ENCODE results near the gene SYNJ2. TPM values are rescaled to one million over a fixed set of nuclear protein-coding genes. Genes with fewer than 3 reads are reported as not detected.

Gene SYNJ2
- total RNA-seq, 2 donors from 2014 or later, result 10.2 to 23.4 TPM

DNA sequence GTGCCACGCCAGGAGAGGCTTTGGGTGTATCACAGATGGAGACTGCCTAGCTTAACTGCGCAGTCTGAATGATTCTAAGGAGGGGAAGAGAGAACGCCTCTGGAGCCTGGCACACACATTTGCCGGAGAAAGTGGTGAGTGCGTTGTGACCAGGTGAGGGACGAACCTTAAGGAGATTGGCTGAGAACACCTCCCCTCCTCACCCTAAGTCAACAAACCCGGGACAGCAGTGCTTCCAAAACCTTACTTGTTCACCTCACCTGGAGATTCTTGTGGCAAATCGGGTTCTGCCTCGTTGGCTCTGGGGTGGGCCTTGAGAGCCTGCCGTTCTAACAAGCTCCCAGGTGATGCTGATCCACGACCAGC lies 9.4 kb downstream of the SYNJ2 start:
- ATAC-seq (no peak), DNase-seq (peak; percentile 7)
- intact Hi-C loops (cut with DNase I), result no loop called here

DNA sequence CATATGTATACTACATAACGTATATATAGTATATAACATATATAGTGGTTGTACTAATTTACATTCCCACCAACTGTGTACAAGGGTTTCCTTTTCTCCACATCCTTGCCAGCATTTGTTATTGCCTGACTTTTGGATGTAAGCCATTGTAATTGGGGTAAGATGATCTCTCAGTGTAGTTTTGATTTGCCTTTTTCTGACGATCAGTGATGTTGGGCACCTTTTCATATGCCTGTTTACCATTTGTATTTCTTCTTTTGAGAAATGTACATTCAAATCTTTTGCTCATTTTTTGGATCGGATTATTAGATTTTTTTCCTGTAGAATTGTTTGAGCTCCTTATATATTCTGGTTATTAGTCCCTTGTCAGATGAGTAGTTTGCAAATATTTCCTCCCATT lies 11.4 kb downstream of the SYNJ2 start:
- no peak for ATAC-seq
- intact Hi-C loops (cut with DNase I), result no loop called here

DNA sequence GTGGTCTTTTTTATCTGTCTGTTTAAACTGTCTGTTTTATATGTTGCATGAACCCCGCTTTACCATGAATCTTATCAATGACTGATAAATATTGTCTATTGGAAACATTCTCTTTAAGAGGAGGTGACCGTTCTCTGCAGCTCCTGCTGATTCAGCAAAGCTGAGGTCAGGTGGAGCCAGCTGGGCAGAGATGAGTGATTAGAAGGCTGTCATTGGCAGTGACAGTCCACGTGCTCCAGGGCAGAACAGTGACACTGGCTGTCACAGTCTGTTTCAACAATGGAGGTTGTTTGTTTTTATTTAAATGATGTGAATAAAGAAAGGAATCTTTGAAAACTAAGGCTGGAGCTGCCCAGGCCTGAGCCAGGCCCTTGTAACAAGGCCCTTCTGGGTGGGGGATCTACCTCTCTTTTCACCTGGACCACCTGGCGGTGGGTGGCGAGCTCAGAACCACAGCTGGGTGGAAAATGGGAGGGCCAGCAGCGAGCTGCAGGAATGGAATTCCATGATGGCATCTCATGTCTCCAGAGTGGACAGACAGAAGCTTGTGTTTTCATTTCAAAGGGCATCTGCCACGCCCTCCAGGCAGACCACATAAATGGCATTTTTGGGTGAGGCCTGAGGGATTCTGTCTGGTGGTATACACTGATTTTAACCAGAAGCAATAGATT lies 12.6 kb downstream of the SYNJ2 start:
- intact Hi-C loops (cut with DNase I), result no loop called here
- DNase-seq (peak; percentile 2), ATAC-seq (no peak)

More for the DNA sequence above, 11.4 kb downstream of the SYNJ2 start:
- no peak for DNase-seq

DNA sequence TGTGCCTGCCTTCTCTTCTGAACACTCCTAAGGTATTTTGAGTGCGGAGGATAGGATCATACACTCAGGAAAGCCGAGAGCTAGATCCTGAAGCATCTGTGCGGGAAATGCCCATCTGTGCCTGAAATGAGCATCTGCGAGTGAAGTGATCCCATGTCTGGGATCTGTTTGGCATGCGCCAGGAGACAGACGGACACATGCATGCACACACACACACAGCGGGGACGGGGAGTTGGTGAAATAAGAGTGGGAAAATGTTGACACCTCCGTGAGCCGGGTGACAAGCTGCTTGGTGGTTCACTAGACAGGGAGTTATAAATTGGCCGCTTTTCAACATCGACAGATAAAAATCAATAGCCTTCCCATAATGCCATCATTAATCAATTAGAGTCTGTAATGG lies 13.8 kb downstream of the SYNJ2 start:
- no peak for ATAC-seq
- DNase-seq, result peak; percentile 7
- intact Hi-C loops (cut with DNase I), result no loop called here

DNA sequence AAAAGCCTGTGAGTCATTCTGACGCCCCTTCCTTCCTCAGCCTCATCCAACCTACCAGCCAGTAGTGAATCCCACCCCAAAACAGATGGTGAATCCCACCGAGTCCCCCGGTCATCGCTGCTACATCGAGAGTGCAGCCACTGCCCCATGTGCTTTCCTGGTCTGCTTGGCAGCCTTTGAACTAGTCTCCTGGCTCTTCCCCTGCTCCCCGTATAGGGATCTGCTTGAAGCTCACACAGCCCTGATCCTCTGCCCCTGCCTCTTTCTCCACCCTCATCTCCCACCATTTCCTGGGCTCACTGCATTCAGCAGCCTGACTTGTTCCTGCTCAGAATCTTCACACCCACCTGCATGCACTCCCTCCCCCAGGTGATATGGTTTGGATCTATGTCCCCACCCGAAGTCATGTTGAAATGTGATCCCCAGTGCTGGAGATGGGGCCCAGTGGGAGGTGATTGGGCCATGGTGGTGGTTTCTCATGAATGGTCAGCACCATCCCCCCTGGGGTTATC lies 14.6 kb downstream of the SYNJ2 start:
- no peak for ATAC-seq
- intact Hi-C loops (cut with DNase I), result no loop called here
- DNase-seq, result no peak

DNA sequence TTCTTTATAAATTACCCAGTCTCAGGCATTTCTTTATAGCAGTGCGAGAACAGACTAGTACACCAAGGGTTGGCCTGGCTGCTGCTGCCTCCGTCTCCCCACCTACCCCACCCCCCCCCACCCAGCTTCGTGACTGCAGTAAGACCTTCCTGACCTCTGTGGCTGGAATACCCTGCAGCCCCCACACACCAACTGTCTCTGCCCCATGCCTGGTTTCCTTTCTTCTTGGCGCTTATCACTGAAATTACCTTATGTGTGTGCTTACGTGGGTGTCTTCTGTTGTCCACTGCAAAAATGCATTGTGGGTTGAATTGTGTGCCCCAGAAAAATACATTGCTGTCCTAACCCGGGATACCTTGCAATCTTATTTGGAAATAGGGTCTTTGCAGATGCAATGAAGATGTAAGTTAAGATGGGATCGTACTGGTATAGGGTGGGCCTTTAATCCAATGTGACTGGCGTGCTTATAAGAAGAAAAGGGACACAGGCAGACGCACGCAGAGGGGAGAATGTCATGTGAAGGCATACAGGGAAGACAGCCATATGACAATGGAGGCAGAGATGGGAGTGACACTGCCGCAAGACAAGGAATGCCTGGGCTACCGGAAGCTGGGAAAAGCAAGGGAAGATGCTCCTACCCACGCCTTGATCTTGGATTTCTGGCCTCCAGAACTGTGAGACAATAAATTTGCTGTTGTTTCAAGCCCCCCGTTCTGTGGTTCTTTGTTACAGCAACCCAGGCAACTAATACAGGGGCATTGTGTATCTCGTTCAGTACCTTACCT lies 15.4 kb downstream of the SYNJ2 start:
- intact Hi-C loops (cut with DNase I), result no loop called here
- no peak for ATAC-seq
- no peak for DNase-seq

DNA sequence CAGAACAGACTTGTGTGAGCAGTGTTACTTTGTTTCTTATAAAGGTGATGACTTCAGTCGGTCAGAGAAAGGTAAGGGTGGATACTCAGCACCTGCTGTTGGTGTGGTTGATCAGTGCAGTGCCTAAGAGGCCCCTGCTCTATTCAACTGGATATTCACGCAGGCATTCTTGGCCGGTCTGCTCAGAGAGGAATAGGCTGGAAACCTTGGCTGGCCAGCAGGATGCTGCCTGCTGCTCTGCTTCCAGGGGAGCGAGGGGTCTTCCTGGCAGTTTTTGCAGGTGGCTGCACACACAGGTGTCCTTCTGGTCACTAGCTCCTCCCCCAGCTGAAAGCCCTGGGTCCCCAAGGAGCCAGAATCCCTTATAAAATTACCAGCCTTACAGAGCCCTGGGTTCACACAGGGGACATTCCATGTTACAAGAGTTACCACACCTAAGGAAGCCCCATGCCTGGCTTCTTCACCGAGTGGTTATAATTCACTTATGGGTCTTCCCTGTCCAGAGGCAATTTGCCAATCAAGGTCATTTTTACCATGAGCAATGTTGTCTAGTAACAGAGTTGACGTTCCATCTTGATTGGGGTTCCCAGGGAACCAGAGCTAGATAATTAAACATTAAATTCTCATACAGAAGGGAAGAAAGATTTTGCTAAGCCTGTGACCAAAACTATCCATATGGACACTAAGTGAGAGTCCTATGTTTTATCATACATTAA lies 16.4 kb downstream of the SYNJ2 start:
- ATAC-seq (no peak), DNase-seq (peak; percentile 6)
- intact Hi-C loops (cut with DNase I), result no loop called here

DNA sequence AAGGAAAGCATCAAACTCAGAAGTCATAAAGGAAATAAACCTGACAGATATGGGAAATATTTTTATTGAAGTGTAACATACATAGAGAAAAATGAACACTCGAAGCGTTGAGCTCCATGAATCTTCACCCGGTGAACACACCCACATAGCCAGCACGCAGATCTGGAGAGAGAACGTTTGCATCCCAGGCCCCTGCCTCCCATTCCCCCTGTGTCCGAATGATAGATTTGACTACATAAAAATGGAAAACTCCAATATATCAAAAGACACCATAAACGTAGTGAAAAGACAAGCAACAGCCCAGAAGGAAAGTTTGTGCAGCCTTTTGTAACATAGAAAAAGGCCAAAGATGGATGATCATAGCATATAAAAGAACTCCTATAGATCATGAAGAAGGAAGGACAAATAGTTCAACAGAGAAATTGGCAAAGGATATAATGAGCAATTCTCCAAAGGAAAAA lies 17.1 kb downstream of the SYNJ2 start:
- intact Hi-C loops (cut with DNase I), result no loop called here
- ATAC-seq (no peak), DNase-seq (no peak)

DNA sequence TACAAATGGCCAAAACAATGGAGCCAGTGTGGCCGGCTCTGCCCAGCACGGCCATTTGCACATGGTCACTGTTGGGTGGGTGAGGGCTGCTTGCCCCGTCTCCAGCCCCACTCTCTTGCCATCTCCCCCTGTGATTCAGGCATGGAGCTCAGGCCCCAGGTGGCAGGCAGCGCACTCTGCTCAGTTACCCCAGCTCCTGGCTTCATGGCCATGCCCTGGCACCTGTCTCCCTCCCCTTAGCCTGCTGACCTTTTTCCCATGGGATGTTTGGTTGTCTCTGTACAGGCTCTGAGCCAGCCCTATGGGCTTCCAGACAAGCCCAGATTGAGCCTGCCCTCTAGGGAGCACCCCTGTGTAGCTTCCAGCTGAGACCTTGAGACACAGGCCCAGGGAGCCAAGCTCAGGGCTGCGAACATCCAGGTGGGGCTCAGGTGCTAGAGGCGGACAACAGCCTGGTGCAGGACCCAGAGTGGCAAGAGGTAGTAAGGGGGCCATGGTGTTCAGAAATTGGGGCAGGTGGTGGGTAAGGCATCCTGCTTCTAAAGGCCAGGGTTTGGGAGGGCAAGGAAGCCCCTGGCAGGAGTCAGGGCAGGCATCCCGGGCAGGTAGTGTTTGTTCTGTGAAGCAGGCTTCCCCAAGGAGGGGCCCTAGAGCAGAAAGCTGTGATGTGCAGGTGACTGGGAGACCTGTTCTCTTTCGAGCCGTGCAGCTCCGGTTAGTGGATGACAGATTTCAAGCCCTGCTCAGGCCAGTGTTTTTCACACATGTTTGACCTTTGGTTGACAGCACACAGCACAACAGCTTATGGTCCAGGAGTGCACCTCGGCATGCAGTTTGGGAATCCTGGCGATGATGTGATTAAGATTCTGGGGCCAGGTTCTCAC lies 17.7 kb downstream of the SYNJ2 start:
- intact Hi-C loops (cut with DNase I), result no loop called here
- no peak for ATAC-seq
- peak; percentile 17 for DNase-seq

DNA sequence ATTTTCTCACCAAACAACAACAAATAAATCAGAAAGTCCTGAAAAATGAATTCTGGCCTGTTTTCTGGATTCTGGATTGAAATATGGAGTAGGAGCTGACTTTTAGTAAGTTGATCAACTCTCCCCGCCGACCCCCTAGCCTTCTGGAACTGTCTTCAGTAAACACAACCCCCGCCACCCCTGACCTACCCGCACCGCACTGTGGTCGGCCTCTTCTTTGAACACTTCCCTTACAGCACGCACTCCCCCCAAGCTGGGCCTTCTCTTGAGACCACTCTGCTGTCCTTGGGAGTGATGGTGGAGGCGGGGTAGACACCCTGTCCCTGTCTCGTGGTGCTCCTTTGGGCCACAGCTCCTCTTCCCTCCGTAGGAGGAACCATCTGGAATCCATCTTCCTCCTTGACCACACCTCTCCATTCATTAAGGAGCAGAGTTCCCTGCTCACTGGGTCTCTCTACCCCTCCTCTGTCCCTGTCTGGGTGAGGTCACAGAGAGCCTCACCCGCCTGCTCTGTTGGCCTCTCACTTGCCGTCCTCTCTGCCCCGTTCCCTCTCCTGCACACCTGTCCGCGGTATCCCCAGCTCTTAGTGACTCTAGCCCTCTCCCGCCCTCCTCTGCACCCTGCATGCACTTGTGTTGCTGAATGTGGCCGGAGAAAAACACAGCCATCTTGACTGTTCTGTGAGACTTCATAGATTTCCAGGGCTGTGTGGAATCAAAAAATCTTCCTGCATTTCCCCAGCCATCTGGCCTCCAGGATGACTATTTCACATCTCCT lies 19.1 kb downstream of the SYNJ2 start:
- intact Hi-C loops (cut with DNase I), result no loop called here
- peak; percentile 22 for DNase-seq
- no peak for ATAC-seq

DNA sequence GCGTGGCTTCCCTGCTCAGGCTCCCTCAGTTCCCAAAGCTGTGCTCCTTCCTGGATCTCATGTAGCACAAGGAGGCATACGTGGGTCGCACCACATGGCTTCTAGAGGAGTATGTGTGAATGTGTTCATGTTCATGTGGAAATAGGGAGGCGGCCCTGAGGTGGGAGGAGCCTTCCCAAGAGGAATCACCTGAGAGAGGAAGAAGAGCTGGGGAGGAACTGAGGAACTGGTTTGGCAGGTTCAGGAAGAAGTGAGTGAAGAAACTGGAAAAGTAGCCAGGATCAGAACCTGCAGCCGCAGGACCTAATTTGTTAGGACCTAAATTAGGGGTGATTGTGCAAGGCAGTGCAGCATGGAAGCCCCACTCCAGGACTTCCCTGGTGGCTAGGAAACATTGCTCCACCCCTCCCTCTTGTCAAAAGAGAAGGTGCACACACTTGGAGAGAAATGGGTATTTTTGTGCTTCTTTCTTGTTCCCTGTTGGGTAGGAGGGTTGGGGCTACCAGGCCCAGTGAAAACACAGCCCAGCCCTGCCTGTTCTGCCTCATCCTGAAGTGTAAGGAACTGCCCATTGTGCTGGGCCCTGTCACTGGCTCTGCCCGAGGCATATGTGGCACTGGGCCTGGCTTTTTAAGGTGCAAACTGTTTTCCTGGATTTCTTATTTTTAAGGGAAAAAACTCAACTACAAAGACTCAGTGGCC lies 20.7 kb downstream of the SYNJ2 start:
- DNase-seq (peak; percentile 13), ATAC-seq (peak in 1 of 2 donors; percentile 6)
- intact Hi-C loops (cut with DNase I), result no loop called here

DNA sequence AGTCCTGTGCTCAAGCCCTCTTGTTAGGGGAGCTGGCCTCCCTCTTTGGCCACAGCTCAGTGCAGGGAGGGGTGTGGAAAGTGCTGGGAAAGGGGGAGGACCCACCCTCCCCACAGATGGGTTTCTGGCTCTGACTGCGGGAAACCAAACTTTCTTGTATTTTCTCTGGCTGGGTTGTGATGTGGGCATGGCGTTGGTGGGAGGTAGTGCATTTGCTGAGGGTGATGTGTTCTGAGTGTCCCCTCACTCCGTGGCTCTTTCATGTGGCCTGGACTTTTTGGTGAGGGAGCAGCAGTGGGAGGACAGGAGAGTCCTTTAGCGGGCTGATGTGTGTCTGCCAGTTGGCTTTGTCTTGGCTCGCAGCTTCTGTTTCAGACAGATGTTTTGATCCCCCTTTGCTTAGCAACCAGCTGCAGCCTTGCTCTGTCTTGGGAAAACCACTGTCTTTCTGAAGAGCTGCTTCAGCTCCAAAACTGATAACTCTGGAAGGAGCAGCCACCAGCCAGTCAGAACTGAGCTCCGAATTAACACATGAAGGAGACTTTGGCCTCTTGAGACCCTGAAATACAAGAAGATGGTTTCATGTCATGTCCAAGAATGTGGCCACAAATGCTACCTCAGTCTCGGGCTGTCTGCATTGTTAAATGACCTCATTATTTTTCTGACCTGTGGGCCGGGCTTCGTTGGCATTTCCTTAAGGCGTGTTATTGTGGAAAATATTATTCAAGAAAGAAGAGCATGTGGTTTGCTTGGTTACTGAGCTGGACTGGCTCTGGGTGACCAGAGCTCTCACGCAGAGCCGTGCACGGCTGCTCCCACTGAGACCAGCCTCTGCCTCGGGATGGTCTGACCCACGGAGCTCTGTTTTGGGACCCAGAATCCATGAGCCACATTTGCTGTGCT lies 21.5 kb downstream of the SYNJ2 start:
- ATAC-seq (peak; percentile 79 to 81), DNase-seq (peak; percentile 61)
- intact Hi-C loops (cut with DNase I), result no loop called here

DNA sequence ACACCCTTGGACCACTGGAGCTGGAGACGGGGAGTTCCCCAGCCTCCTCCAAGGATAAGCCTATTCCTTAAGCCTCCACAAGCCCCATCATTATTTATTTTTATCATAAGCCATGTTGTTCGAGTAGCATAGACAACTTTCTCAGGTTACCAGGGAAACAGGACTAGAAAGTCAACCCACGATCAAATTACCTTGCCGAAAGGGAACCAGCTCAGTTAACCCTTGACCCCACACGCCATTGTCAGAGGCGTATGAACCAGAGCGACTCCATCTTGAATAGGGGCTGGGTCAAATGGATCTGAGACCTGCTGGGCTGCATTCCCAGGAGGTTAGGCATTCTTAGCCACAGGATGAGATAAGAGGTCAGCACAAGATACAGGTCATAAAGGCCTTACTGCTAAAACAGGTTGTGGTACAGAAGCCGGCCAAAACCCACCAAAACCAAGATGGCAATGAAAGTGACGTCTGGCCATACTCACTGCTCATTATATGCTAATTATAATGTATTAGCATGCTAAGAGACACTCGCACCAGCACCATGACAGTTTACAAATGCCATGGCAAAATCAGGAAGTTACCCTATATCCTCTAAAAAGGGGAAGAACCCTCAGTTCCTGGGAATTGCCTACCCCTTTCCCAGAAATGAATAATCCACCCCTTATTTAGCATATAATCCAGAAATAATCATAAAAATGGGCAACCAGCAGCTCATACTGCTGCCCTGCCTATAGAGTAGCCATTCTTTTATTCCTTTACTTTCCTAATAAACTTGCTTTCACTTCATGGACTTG lies 22.4 kb downstream of the SYNJ2 start:
- ATAC-seq, result peak in 1 of 2 donors; percentile 3
- DNase-seq, result no peak
- intact Hi-C loops (cut with DNase I), result no loop called here

DNA sequence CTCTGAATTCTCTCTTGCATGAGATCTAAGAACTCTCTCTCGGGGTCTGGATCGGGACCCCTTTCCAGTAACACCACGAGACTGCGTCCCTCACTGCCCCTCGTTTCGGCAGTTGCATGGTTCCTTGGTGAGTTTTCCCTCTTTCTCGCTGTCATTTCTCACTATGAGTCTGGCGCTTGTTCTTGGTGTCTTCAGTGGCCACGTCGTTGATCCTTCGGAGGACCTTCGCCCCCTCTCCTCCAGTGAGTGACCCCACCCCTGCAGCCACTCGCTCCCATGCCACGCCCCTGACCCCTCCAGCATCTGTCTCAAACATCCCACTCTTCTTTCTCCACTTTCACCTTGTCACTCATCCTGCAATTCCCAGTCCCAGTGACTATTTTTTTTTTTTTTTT lies 23.0 kb downstream of the SYNJ2 start:
- ATAC-seq, result no peak
- no peak for DNase-seq
- intact Hi-C loops (cut with DNase I), result no loop called here

DNA sequence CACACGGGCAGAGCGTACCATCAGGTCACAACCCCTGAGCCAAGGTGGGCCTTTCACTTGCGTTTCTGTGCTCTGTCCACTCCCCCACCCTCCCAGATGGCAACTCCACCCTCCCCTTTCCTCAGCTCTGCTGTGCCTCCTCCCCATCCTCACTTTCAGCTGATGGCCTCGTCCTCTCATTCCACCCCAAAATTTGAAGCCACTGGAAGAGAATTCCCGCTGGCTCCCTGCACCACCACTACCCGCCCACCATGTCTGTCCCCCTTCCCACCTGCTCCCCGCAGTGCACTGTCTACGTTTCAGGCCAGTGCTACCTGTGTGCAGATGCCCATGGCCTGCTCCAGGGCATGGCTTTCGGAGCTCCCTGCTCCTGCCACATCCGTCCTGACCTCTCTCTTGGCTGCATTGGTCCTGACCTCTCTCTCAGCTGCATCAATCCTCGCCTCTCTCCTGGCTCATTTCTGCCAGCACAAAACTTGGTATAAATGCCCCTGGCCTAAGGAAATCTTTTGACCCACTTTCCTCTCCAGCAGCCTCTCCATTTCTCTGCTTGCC lies 24.0 kb downstream of the SYNJ2 start:
- ATAC-seq (no peak), DNase-seq (peak; percentile 1)
- intact Hi-C loops (cut with DNase I), result no loop called here

DNA sequence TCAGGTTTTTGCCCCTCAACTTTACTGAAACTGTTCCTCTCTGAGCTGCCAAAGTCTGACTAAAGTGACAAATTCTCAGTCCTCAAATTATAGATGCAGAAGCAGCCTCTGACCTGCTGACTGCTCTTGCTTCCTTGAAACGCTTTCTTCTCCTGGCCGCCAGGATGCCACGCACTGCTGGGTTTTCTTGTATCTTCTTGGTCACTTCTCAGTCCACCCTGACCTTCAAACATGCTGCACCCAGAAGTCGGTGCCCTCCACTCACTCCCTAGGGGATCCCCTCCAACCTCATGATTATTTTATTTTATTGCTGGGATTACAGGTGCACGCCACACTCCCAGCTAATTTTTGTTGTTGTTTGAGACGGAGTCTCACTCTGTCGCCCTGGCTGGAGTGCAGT lies 24.7 kb downstream of the SYNJ2 start:
- intact Hi-C loops (cut with DNase I), result no loop called here
- DNase-seq, result peak; percentile 3
- ATAC-seq, result no peak

Data from left cardiac atrium (tissue), 4 donors.